ENCODE measurements around the gene HOXB6. TPM values are rescaled to one million over a fixed set of nuclear protein-coding genes. Genes with fewer than 3 reads are reported as not detected.
A peak's percentile ranks its signal among the peaks of the same experiment; 100 is the strongest.

HOXB6 gene
- total RNA-seq, 2 donors from 2014 or later: not detected

- Histone ChIP-seq H3K27ac (ENCODE audit: low read depth, low read length) (no peak overlapping the region), H3K4me1 (ENCODE audit: control insufficient read depth, insufficient read depth, low read length) (no peaks in the 10 kb centered on the region), H3K9ac (ENCODE audit: extremely low read depth, low read length, poor library complexity, severe bottlenecking) (no peak overlapping the region), H3K36me3 (ENCODE audit: control insufficient read depth, insufficient read depth, low read length) (no peaks in the 10 kb centered on the region), H3K4me3 (ENCODE audit: low read length) (no peak overlapping the region), H3K27me3 (ENCODE audit: control insufficient read depth, insufficient read depth, low read length, poor library complexity, severe bottlenecking) (peaks cover 100% of the 10 kb centered on the region), H3K9me3 (ENCODE audit: control insufficient read depth, low read length) (peaks cover 2% of the 10 kb centered on the region)
- 18 to 20% methylated on average over 1 to 5 of the region's 5 CpGs for WGBS, 2 experiments (ENCODE audit: insufficient coverage in 1 of 2, insufficient read length in 1 of 2)
- no peak for DNase-seq
- Mint-ChIP-seq H3K27ac (no peak overlapping the region), H3K9me3 (no peaks in the 10 kb centered on the region), H3K27me3 (ENCODE audit: insufficient read depth) (peaks cover 99% of the 10 kb centered on the region), H3K4me3 (no peak overlapping the region), H3K4me1 (peaks cover 1% of the 10 kb centered on the region), H3K36me3 (ENCODE audit: low read depth) (no peaks in the 10 kb centered on the region)
- TF ChIP-seq CTCF (conservative IDR thresholded peaks at IDR 0.05): no peak
These were observed 22.4 kb upstream of the HOXB6 start for GRCh38 chr17:48627118-48627597.

- Histone ChIP-seq H3K9ac (ENCODE audit: extremely low read depth, low read length, poor library complexity, severe bottlenecking) (no peak within 1 kb of the TSS), H3K27ac (ENCODE audit: low read depth, low read length) (peak within 1 kb of the TSS; percentile 37), H3K9me3 (ENCODE audit: control insufficient read depth, low read length) (peaks cover 8% of the 10 kb centered on the region), H3K4me3 (ENCODE audit: low read length) (peak within 1 kb of the TSS; percentile 68), H3K4me1 (ENCODE audit: control insufficient read depth, insufficient read depth, low read length) (no peaks in the 10 kb centered on the region), H3K36me3 (ENCODE audit: control insufficient read depth, insufficient read depth, low read length) (no peaks in the 10 kb centered on the region), H3K27me3 (ENCODE audit: control insufficient read depth, insufficient read depth, low read length, poor library complexity, severe bottlenecking) (peaks cover 100% of the 10 kb centered on the region)
- 1 to 3% methylated on average over 14 to 39 of the region's 50 CpGs for WGBS, 2 experiments (ENCODE audit: insufficient coverage in 1 of 2, insufficient read length in 1 of 2)
- peak; percentile 81 for DNase-seq
- Mint-ChIP-seq H3K4me1 (peaks cover 3% of the 10 kb centered on the region), H3K36me3 (ENCODE audit: low read depth) (no peaks in the 10 kb centered on the region), H3K4me3 (peak within 1 kb of the TSS; percentile 47), H3K27me3 (ENCODE audit: insufficient read depth) (peaks cover 99% of the 10 kb centered on the region), H3K9me3 (no peaks in the 10 kb centered on the region), H3K27ac (no peak within 1 kb of the TSS)
- no peak for TF ChIP-seq CTCF (conservative IDR thresholded peaks at IDR 0.05)
These were observed 21.7 kb upstream of the HOXB6 start, which contains the start of gene HOXB9 for GRCh38 chr17:48626245-48627117. Gene HOXB9, minus strand, starts transcription at chr17:48626358. Its CDS starts 89 bp downstream, at chr17:48626269.

- peak overlapping the region; percentile 37 for H3K27ac ChIP-seq (ENCODE audit: low read depth, low read length)
- no peaks in the 10 kb centered on the region for H3K9me3 Mint-ChIP-seq
These were observed 20.9 kb upstream of the HOXB6 start for GRCh38 chr17:48625495-48626244.

More at GRCh38 chr17:48625495-48626244, 20.9 kb upstream of the HOXB6 start:
- Mint-ChIP-seq H3K27ac (no peak overlapping the region), H3K4me3 (peak overlapping the region; percentile 47), H3K27me3 (ENCODE audit: insufficient read depth) (peaks cover 99% of the 10 kb centered on the region), H3K4me1 (peaks cover 3% of the 10 kb centered on the region), H3K36me3 (ENCODE audit: low read depth) (no peaks in the 10 kb centered on the region)
- 0 to 1% methylated on average over 29 to 69 of the region's 69 CpGs for WGBS, 2 experiments (ENCODE audit: insufficient coverage in 1 of 2, insufficient read length in 1 of 2)
- no peaks in the 10 kb centered on the region for H3K4me1 ChIP-seq (ENCODE audit: control insufficient read depth, insufficient read depth, low read length)
- no peak for TF ChIP-seq CTCF (conservative IDR thresholded peaks at IDR 0.05)
- H3K9ac ChIP-seq (ENCODE audit: extremely low read depth, low read length, poor library complexity, severe bottlenecking): no peak overlapping the region
- DNase-seq: peak; percentile 91
- peaks cover 100% of the 10 kb centered on the region for H3K27me3 ChIP-seq (ENCODE audit: control insufficient read depth, insufficient read depth, low read length, poor library complexity, severe bottlenecking)
- H3K9me3 ChIP-seq (ENCODE audit: control insufficient read depth, low read length): peaks cover 8% of the 10 kb centered on the region
- H3K4me3 ChIP-seq (ENCODE audit: low read length): peak overlapping the region; percentile 68
- no peaks in the 10 kb centered on the region for H3K36me3 ChIP-seq (ENCODE audit: control insufficient read depth, insufficient read depth, low read length)

All from endodermal cell (in vitro differentiated cells).